SKM-1 (cell line): ENCODE results near the gene DISC1.
"Not testable (repeated sequence)": the region's sequence is repeated elsewhere in the genome, so short reads cannot be mapped to it uniquely, and the experiment has no call there.

ENCODE experiments used
- DNase-seq: peaks from one replicate; lab custom pipeline; 2025; ENCODE audit not compliant: unreplicated experiment; lab: John Stamatoyannopoulos, UW

Gene DISC1

DNA sequence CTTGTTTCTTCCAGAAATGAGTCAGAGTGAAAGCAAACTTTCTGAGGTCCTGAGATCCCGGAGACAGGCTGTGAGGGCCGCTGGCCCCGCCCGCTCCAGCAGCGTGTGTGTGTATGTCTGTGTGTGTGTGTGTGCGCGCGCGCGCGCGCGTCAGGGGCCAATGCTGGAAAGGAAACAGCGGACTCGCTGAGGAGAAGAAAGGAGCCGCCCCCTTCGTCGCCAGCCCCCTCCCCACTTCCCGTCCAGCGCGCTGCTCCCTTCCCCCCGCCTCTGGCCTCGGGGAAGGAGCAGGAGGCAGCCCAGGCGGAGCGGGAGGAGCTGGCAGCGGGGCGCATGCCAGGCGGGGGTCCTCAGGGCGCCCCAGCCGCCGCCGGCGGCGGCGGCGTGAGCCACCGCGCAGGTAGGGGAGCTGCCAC is at the start of gene DISC1:
TSS of gene DISC1 (plus strand) at position 256 of the 416 bp plus-strand sequence. CDS start at position 334, 78 bp downstream.
- DNase-seq: peak; percentile 93

DNA sequence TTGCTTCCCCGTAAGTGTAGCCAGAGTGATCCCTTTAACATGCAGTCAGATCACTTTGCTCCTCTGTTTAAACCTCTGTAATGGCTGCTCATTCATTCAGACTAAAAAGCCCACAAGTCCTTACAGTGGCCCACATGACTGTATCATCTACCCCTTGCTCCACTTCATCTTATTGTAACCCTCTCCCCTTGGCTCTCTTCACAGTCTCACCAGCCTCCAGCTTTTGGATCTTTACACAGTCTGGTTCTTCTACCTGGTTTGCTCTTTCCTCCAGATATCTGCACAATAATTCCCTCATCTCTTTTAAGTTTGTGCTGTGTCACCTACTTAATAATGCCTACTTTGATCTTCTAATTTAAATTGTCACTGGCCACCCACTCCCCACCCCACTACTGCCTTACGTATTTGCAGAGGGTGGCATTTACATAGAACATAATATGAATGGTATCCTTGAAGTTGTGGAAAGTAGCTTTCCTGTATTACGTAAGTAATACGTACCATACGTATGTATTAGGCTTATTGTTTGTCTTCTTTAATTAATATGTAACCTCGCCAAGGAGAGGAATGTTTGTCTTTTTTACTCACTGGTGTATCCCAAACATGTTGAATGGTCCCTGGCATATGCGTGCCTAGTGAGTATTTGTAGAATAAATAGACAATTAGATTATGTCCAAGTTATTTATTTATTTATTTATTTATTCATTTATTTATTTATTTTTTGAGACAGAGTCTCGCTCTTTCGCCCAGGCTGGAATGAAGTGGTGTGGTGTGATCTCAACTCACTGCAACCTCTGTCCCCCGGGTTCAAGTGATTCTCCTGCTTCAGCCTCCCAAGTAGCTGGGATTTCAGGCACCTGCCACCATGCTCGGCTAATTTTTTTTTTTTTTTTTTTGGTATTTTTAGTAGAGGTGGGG is 49.5 kb upstream of the DISC1 start:
- no peak for DNase-seq

DNA sequence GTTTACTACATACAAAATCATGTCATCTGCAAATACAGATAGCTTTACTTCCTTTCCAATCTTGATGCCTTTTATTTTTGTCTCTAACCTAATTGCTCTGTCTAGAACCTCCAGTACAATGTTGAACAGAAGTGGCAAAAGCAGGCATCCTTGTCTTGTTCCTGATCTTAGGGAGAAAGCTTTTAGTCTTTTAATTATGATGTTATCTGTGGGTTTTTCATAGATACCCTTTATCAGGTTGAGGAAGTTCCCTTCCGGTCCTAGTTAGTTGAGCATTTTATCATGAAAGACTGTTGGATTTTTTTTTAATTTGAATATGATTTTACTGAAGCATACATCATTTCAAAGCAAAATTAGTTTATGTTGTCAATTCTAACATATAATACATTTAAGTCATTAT is 45.7 kb upstream of the DISC1 start:
- no peak for DNase-seq

DNA sequence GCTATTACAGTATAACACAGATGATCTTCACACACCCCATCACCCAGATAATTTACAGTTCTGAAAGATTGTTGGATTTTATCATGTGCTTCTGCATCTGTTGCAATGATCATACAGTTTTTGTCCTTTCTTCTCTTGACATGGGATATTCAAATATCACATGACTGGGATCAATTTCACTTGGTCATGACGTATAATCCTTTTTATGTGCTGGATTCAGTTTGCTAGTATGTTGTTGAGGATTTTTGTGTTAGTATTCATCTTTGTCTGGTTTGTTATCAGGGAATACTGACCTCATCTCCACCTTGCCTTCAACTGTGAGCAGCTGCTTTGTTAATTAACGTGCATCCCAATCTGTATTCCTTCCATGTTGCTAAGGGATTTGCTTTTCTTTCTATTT is 44.7 kb upstream of the DISC1 start:
- DNase-seq: no peak

GRCh38 chr1:231583376-231583775 is 43.2 kb upstream of the DISC1 start:
- DNase-seq: no peak

- DNase-seq: peak; percentile 41
Measured at GRCh38 chr1:231584117-231584516, 42.5 kb upstream of the DISC1 start.

DNA sequence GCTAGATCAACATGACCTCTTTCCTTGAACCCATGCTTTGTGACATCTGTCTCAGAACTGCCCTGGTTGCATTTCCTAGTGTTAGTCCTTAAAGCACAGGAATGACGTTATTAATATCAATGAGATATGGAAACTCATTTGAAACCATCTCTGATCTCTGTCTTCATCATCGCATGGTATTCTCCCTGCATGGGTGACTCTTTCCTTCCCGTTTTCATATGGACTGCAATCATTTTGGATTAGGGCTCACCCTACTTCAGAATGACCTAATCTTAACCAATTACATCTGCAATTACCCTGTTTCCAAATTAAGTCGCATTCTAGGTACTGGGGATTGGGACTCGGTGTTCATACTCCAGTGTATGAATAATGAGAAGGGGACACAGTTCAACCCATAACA is 41.7 kb upstream of the DISC1 start:
- peak; percentile 30 for DNase-seq

- DNase-seq: peak; percentile 94
Measured at GRCh38 chr1:231590453-231591198, 36.0 kb upstream of the DISC1 start.

- DNase-seq: no peak
Measured at GRCh38 chr1:231591466-231591865, 35.1 kb upstream of the DISC1 start.

DNA sequence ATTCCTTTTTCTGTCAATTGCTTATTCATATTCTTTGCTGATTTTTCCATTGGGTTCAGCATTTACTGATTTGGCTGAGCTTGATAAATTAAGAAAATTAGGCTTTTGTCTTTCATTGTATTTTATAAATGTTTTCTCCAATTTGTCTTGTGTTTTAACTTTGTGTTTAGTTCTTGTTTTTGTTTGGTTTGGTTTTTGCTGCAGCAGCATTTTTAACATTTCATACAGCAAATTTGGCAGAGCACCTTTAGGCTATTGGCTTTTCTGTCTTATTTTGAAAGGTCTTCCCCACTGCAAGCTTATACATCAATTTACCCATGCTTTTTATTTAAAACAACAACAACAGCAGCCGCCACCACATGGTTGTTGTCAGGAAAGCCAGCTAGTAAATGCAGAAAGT is 33.8 kb upstream of the DISC1 start:
- no peak for DNase-seq

DNA sequence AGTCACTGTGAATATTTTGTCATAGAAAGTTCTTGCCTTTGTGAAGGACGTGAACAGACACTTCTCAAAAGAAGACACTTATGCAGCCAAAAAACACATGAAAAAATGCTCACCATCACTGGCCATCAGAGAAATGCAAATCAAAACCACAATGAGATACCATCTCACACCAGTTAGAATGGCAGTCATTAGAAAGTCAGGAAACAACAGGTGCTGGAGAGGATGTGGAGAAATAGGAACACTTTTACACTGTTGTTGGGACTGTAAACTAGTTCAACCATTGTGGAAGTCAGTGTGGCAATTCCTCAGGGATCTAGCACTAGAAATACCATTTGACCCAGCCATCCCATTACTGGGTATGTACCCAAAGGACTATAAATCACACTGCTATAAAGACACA is 33.3 kb upstream of the DISC1 start:
- DNase-seq: not testable (repeated sequence)

DNA sequence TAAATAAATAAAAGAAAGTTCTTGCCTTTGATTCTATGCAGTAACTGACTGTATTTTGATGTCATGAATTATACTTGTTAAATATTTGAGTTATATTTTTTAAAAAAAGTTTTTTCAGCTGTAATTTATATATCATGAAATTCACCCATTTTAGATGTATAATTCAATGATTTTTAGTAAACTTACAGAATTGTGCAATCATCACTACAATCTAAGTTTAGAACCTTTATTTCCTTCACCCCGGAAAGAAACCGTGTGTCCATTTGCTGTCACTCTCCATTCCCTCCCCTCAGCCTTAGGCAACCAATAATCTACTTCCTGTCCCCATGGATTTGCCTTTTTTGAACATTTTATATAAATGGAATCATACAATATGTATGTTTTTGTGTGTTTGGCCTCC is 32.5 kb upstream of the DISC1 start:
- no peak for DNase-seq

- no peak for DNase-seq
Measured at GRCh38 chr1:231594749-231595148, 31.8 kb upstream of the DISC1 start.

GRCh38 chr1:231596337-231596791 is 30.2 kb upstream of the DISC1 start:
- no peak for DNase-seq

- no peak for DNase-seq
Measured at GRCh38 chr1:231597971-231598370, 28.6 kb upstream of the DISC1 start.

DNA sequence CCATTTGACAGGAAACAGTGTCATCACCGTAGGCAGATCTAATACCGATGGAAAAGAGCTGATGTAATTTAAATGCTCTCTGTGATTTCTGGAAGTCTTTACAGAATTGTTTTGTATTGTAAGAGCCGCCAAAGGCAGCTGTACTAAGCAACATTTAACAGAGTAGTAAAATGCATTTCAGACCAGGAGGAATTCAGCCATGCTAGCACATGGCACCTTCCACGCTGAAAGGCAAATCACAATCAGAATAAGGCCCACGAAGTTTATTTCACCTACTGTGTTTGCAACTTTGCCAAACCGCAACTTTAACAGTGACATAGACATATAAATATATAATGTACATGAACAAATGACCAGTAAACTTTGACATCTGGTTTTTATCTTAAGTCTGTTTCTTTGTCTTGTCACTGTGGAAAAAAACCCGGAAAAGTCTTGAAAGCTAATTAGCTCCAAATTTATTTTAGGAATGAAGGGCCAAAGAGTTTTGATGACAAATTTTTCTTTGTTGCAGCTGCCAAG is 26.1 kb upstream of the DISC1 start:
- DNase-seq: no peak

- DNase-seq: no peak
Measured at GRCh38 chr1:231601824-231602672, 24.5 kb upstream of the DISC1 start.

DNA sequence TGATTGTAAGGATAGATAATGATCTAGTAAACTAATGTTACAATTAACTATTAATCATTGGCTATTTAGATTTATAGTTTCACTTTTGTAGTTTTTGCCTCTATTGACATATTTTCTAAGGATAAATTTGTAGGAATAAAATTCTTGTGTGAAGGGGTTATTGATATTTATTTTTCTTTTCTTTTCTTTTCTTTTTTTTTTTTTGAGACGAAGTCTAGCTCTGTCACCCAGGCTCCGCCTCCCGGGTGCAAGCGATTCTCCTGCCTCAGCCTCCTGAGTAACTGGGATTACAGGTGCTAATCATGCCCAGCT is 24.0 kb upstream of the DISC1 start:
- no peak for DNase-seq

GRCh38 chr1:231603598-231604275 is 22.9 kb upstream of the DISC1 start:
- DNase-seq: peak; percentile 96

DNA sequence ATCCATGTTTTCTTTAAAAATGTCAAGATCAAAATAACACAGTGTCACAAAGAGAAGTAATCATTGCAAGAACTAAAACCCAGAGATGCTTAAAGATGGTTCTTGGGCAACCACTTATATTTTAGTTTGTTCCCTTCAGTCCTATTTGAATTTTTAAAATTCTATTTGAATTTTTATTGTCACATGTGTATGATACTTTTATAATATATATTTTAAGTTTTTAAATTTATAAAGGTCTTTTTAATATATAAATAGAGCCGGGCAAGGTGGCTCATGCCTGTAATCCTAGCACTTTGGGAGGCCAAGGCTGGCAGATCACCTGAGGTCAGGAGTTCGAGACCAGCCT is 22.3 kb upstream of the DISC1 start:
- DNase-seq: no peak
